Psoas muscle (tissue), 8 donors: ENCODE data around the gene CHMP6. TPM values are rescaled to one million over a fixed set of nuclear protein-coding genes. Genes with fewer than 3 reads are reported as not detected.

Source experiments
- ATAC-seq, 4 donors: fragments of 200-7000 bp; cut with Tn5 transposase; one replicate each; pipeline ENCODE4 v1.9.1; 2020; ENCODE audit warnings: moderate library complexity in 3 of 4, mild to moderate bottlenecking in 2 of 4
- DNase-seq, 2 donors: peaks; one replicate each; pipeline ENCODE4 v3.0.0-alpha.2; 2020
- H3K27ac ChIP-seq: fragments of 200-600 bp; one replicate; pipeline ENCODE4 v1.8.0; 2022
- H3K27me3 ChIP-seq, 3 donors: fragments of 200-600 bp in 1 of 3; one replicate each; pipeline versions ENCODE4 v1.6.1 to v1.8.0; 2013 to 2022; ENCODE audit warnings: low read length in 2 of 3, mild to moderate bottlenecking in 2 of 3, moderate library complexity in 1 of 3; ENCODE audit not compliant: insufficient read depth in 3 of 3
- H3K36me3 ChIP-seq, 2 donors: fragments of 200-600 bp in 1 of 2; one replicate each; pipeline versions ENCODE4 v1.6.1 to v1.8.0; 2013 to 2022; ENCODE audit warnings: low read depth in 1 of 2, mild to moderate bottlenecking in 1 of 2, moderate library complexity in 1 of 2; ENCODE audit not compliant: insufficient read depth in 1 of 2
- H3K4me1 ChIP-seq: fragments of 200-600 bp; one replicate; pipeline ENCODE4 v1.8.0; 2022
- H3K4me3 ChIP-seq: fragments of 200-600 bp; one replicate; pipeline ENCODE4 v1.8.0; 2022; ENCODE audit warnings: mild to moderate bottlenecking
- H3K9me3 ChIP-seq: fragments of 200-600 bp; one replicate; pipeline ENCODE4 v1.8.0; 2022
- CTCF ChIP-seq: fragments of 200-600 bp; IDR thresholded peaks from one replicate; pipeline ENCODE4 v1.8.0; 2022; ENCODE audit warnings: antibody characterized with exemption
- WGBS, 3 donors: extraction: QIAGEN DNeasy Blood & Tissue Kit; methylation state at CpG; one replicate each; pipeline versions ENCODE4 v1.1.6 to v1.1.7; 2013; 5-methylcytosine and 5-hydroxymethylcytosine counted together
- intact Hi-C, 2 donors: fragments of 100-400 bp; cut with DNase I; formaldehyde crosslinking; loops; one replicate each; pipeline versions ENCODE4 v1.11.0 to v1.14.2; 2022
- polyA plus RNA-seq, 3 donors: library from polyadenylated mRNA; stranded (reverse); fragments of 200-250 nt; gene quantifications; one replicate each; pipeline ENCODE4 v1.2.3, GENCODE V29; 2013
- total RNA-seq, 4 donors: library from RNA; stranded (reverse); fragmentation: NEBNext Ultra II Directional in 2 of 4; extraction: Animal tissue kit (Norgen Biotek cat#: 25700) in 2 of 4; gene quantifications; one replicate each; pipeline versions ENCODE4 v1.2.1 to v1.2.4, GENCODE V29; 2021 to 2023
- donor health status: healthy with polysubstance abuse.
- donor health status: DM: no; HTN: no; CAD: no; lungs with moderate emphysema.
- donor health status: Bipolar disorder and iron deficiency.
- donor health status: healthy.
- donor health status: DM: yes; HTN: yes; CAD: no.
- donor health status: DM: no; HTN: no; CAD: no.
- donor health status: DM: no; HTN: no; CAD: no.
- donor health status: DM: yes; HTN: yes; CAD: no.

The CHMP6 gene
- total and polyA plus RNA-seq, 7 donors, result 32.0 to 53.2 (median 36.9) TPM

GRCh38 chr17:80987941-80988461 is 3.6 kb upstream of the CHMP6 start:
- no peak for TF ChIP-seq CTCF

GRCh38 chr17:80989586-80989913 is 2.1 kb upstream of the CHMP6 start:
- Histone ChIP-seq H3K4me1 (peaks cover 19% of the 10 kb centered on the region), H3K27me3 (no peaks in the 10 kb centered on the region), H3K27ac (no peak overlapping the region), H3K36me3 (no peaks in the 10 kb centered on the region), H3K4me3 (no peak overlapping the region), H3K9me3 (no peaks in the 10 kb centered on the region)
- intact Hi-C loops, result no loop called here
- WGBS, 3 donors, result 55 to 71% (median 71%) methylated on average over 11 of the region's 11 CpGs
- DNase-seq (no peak), ATAC-seq (no peak)
- TF ChIP-seq CTCF, result no peak

More at GRCh38 chr17:80987941-80988461, 3.6 kb upstream of the CHMP6 start:
- 55 to 66% (median 62%) methylated on average over 16 of the region's 16 CpGs for WGBS, 3 donors
- Histone ChIP-seq H3K4me3 (peak overlapping the region; percentile 15), H3K4me1 (peaks cover 13% of the 10 kb centered on the region), H3K9me3 (no peaks in the 10 kb centered on the region), H3K27me3 (no peaks in the 10 kb centered on the region), H3K36me3 (no peaks in the 10 kb centered on the region), H3K27ac (peak overlapping the region; percentile 16)
- DNase-seq (peak in 1 of 2 donors; percentile 79), ATAC-seq (peak in 3 of 4 donors; percentile 41 to 69 (median 48))
- intact Hi-C loops, result no loop called here

GRCh38 chr17:80990921-80991644 is 558 bp upstream of the CHMP6 start:
- whole genome bisulfite sequencing, 3 donors, result 41 to 48% (median 46%) methylated on average over 22 of the region's 22 CpGs
- peaks cover 17% of the 10 kb centered on the region for H3K4me1 ChIP-seq
- H3K4me3 ChIP-seq, result peak overlapping the region; percentile 89
- H3K27ac ChIP-seq, result peak overlapping the region; percentile 85
- ATAC-seq, result no peak
- intact Hi-C loops, result loop anchor here (1.0 to 2.0 kb wide), 2 partner anchors 106 to 110 kb away; no protein-coding TSS in a partner anchor
- DNase-seq, result no peak
- peaks cover 0 to 13% of the 10 kb centered on the region in 2 donors for H3K36me3 ChIP-seq
- no peak for TF ChIP-seq CTCF
- no peaks in the 10 kb centered on the region for H3K9me3 ChIP-seq
- no peaks in the 10 kb centered on the region for H3K27me3 ChIP-seq

- Histone ChIP-seq H3K4me1 (peaks cover 17% of the 10 kb centered on the region), H3K27me3 (no peaks in the 10 kb centered on the region), H3K9me3 (no peaks in the 10 kb centered on the region), H3K36me3 (peaks cover 0 to 25% of the 10 kb centered on the region in 2 donors), H3K27ac (peak overlapping the region; percentile 85), H3K4me3 (peak overlapping the region; percentile 89)
- ATAC-seq (peak; percentile 4 to 20 (median 6)), DNase-seq (no peak)
- intact Hi-C loops, result no loop called here
- TF ChIP-seq CTCF, result no peak
- 2 to 3% (median 2%) methylated on average over 49 to 90 of the region's 90 CpGs for WGBS, 3 donors
Observed at GRCh38 chr17:80992077-80992947, 671 bp downstream of the CHMP6 start.
